Aorta (tissue), 5 donors: ENCODE results near the gene CA11. TPM values are rescaled to one million over a fixed set of nuclear protein-coding genes. Genes with fewer than 3 reads are reported as not detected.

ENCODE experiments used
- ATAC-seq: fragments of 200-7000 bp; cut with Tn5 transposase; one replicate; pipeline ENCODE4 v1.9.1; 2022; ENCODE audit warnings: moderate library complexity; ENCODE audit not compliant: low FRiP score
- DNase-seq, 2 donors: peaks; one replicate each; pipeline ENCODE4 v3.0.0-alpha.2; 2020
- H3K27ac ChIP-seq, 2 donors: one replicate each; pipeline ENCODE4 v1.5.1; 2013; ENCODE audit warnings: low read length in 2 of 2, mild to moderate bottlenecking in 2 of 2, moderate library complexity in 2 of 2, control low read depth in 1 of 2, inconsistent platforms in 1 of 2, low read depth in 1 of 2
- H3K27me3 ChIP-seq, 2 donors: one replicate each; pipeline ENCODE4 v1.6.1; 2013; ENCODE audit warnings: control low read depth in 1 of 2, low read length in 1 of 2, mild to moderate bottlenecking in 1 of 2, moderate library complexity in 1 of 2; ENCODE audit not compliant: insufficient read depth in 2 of 2, control insufficient read depth in 1 of 2
- H3K36me3 ChIP-seq, 2 donors: one replicate each; pipeline ENCODE4 v1.6.1; 2013; ENCODE audit warnings: control low read depth in 1 of 2, low read length in 1 of 2, mild to moderate bottlenecking in 1 of 2; ENCODE audit not compliant: insufficient read depth in 2 of 2, control insufficient read depth in 1 of 2
- H3K4me1 ChIP-seq, 2 donors: one replicate each; pipeline ENCODE4 v1.6.1; 2013; ENCODE audit warnings: low read length in 2 of 2, control low read depth in 1 of 2, mild to moderate bottlenecking in 1 of 2, moderate library complexity in 1 of 2; ENCODE audit not compliant: insufficient read depth in 2 of 2, control insufficient read depth in 1 of 2
- H3K4me3 ChIP-seq, 2 donors: one replicate each; pipeline ENCODE4 v1.5.1; 2013; ENCODE audit warnings: low read length in 2 of 2, control low read depth in 1 of 2, mild to moderate bottlenecking in 1 of 2
- H3K9me3 ChIP-seq: one replicate; pipeline ENCODE4 v1.6.1; 2013; ENCODE audit warnings: mild to moderate bottlenecking, low read length; ENCODE audit not compliant: control insufficient read depth
- WGBS, 2 donors: extraction: QIAGEN DNeasy Blood & Tissue Kit; methylation state at CpG; one replicate each; pipeline ENCODE4 v1.1.7; 2013; 5-methylcytosine and 5-hydroxymethylcytosine counted together
- intact Hi-C, 2 donors: fragments of 100-400 bp; cut with DNase I; formaldehyde crosslinking; loops; one replicate each; pipeline versions ENCODE4 v1.14.2 to v1.15.0; 2022
- polyA plus RNA-seq, 2 donors: library from polyadenylated mRNA; stranded (reverse); fragments of 200-250 nt; gene quantifications; one replicate each; pipeline ENCODE4 v1.2.3, GENCODE V29; 2013
- total RNA-seq, 2 donors: library from RNA; stranded (reverse); fragmentation: NEBNext Ultra II Directional; extraction: Animal tissue kit (Norgen Biotek cat#: 25700); gene quantifications; one replicate each; pipeline ENCODE4 v1.2.1, GENCODE V29; 2021
- donor health status: healthy with polysubstance abuse.
- donor health status: Bipolar disorder and iron deficiency.
- donor health status: DM: no; HTN: no; CAD: no.
- donor health status: DM: no; HTN: no; CAD: no.
- donor health status: DM: yes; HTN: yes; CAD: no.

The CA11 gene
- total and polyA plus RNA-seq, 4 donors: 6.4 to 59.5 (median 13.0) TPM

DNA sequence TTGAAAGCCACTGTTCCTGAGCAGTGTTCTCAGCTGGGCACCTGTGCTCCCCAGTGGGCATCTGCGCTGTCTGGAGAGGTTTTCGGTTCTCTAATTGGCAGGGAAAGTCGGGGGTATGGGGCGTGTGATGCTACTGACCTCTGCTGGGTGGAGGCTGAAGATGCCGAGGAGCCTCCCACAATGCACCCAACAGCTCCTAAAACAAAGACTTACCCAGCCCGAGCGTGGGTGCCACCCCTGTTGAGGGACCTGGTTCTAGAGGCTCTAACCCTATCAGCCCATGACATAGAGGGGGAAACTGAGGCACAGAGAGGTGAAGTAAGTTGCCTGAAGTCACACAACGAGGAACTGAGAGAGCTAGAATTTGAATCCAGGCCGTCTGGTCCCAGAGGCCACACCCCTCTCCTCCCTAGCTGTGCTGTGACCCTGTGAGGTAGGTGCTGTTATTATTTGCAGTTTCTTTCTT lies 37.2 kb downstream of the CA11 start:
- intact Hi-C loops: no loop called here
- Histone ChIP-seq H3K36me3 (no peaks in the 10 kb centered on the region), H3K9me3 (no peaks in the 10 kb centered on the region), H3K4me1 (no peaks in the 10 kb centered on the region), H3K4me3 (no peak overlapping the region), H3K27me3 (no peaks in the 10 kb centered on the region), H3K27ac (no peak overlapping the region)
- DNase-seq (no peak), ATAC-seq (no peak)
- 30 to 34% methylated on average over 9 of the region's 9 CpGs for WGBS, 2 donors

DNA sequence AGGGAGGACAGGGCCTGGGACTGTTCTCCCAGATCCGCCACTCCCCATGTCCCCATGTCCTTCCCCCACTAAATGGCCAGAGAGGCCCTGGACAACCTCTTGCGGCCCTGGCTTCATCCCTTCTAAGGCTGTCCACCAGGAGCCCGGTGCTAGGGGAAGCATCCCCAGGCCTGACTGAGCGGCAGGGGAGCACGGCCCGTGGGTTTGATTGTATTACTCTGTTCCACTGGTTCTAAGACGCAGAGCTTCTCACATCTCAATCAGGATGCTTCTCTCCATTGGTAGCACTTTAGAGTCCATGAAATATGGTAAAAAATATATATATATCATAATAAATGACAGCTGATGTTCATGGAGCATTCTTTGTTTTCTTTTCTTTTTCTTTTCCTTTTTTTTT lies 38.6 kb downstream of the CA11 start:
- Histone ChIP-seq H3K4me3 (no peak overlapping the region), H3K9me3 (no peaks in the 10 kb centered on the region), H3K27ac (no peak overlapping the region), H3K36me3 (no peaks in the 10 kb centered on the region), H3K27me3 (no peaks in the 10 kb centered on the region), H3K4me1 (no peaks in the 10 kb centered on the region)
- 73 to 86% methylated on average over 7 of the region's 7 CpGs for WGBS, 2 donors
- intact Hi-C loops: no loop called here
- ATAC-seq (no peak), DNase-seq (no peak)

DNA sequence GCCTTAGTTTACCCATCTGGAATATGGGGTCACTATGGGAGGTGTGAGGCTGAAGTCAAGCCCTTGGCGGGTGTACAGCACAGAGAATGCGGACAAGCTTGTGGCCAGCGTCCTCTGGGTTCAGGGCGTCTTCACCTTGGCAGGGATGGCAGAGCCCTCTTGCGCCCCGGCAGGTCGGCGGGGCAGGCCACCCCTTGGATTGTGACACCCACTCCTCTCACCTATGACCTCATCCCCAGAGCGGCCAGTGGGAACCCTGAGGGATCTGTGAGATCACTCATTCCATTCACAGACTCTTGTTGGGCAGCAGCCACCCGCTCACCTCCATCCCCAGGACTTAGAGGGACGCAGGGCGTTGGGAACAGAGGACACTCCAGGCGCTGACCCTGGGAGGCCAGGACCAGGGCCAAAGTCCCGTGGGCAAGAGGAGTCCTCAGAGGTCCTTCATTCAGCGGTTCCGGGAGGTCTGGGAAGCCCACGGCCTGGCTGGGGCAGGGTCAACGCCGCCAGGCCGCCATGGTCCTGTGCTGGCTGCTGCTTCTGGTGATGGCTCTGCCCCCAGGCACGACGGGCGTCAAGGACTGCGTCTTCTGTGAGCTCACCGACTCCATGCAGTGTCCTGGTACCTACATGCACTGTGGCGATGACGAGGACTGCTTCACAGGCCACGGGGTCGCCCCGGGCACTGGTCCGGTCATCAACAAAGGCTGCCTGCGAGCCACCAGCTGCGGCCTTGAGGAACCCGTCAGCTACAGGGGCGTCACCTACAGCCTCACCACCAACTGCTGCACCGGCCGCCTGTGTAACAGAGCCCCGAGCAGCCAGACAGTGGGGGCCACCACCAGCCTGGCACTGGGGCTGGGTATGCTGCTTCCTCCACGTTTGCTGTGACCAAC lies 39.3 kb downstream of the CA11 start, which contains the start of gene SPACA4:
Gene SPACA4, plus strand, starts transcription at position 280 of the 896 bp plus-strand sequence. Its CDS starts 237 bp downstream, at position 517.
- H3K27ac ChIP-seq: no peak within 1 kb of the TSS
- whole genome bisulfite sequencing, 2 donors: 88 to 90% methylated on average over 39 of the region's 39 CpGs
- intact Hi-C loops: no loop called here
- H3K36me3 ChIP-seq: no peaks in the 10 kb centered on the region
- H3K4me3 ChIP-seq: no peak within 1 kb of the TSS
- no peaks in the 10 kb centered on the region for H3K27me3 ChIP-seq
- no peak for DNase-seq
- H3K9me3 ChIP-seq: no peaks in the 10 kb centered on the region
- ATAC-seq: peak; percentile 10
- H3K4me1 ChIP-seq: no peaks in the 10 kb centered on the region

DNA sequence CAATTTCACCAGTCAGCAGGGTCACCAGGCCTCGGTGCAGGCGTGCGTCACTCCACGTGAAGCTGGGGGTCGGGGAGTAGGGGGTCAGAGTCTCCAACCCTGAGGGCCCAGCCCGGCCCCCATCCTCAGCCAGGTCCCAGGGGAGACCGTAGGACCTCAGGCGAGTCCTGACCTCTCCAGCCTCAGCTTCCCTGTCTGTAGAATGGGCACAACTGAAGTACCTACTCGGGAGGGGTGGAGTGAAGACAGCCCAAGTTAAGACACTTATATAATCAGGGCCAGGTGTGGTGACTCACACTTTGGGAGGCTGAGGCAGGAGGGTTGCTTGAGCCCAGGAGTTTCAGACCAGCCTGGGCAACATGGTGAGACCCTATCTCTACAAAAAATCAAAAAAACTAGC lies 42.1 kb downstream of the CA11 start:
- Histone ChIP-seq H3K4me1 (no peaks in the 10 kb centered on the region), H3K27me3 (no peaks in the 10 kb centered on the region), H3K27ac (no peak overlapping the region), H3K4me3 (no peak overlapping the region), H3K36me3 (no peaks in the 10 kb centered on the region), H3K9me3 (no peaks in the 10 kb centered on the region)
- WGBS, 2 donors: 90 to 95% methylated on average over 9 of the region's 9 CpGs
- no peak for DNase-seq
- intact Hi-C loops: no loop called here
- no peak for ATAC-seq

- 88 to 92% methylated on average over 39 of the region's 39 CpGs for WGBS, 2 donors
- Histone ChIP-seq H3K36me3 (no peaks in the 10 kb centered on the region), H3K27ac (no peak overlapping the region), H3K4me1 (no peaks in the 10 kb centered on the region), H3K4me3 (no peak overlapping the region), H3K9me3 (no peaks in the 10 kb centered on the region), H3K27me3 (no peaks in the 10 kb centered on the region)
- DNase-seq (no peak), ATAC-seq (no peak)
- intact Hi-C loops: no loop called here
Observed at GRCh38 chr19:48603449-48603848, 42.5 kb downstream of the CA11 start.

DNA sequence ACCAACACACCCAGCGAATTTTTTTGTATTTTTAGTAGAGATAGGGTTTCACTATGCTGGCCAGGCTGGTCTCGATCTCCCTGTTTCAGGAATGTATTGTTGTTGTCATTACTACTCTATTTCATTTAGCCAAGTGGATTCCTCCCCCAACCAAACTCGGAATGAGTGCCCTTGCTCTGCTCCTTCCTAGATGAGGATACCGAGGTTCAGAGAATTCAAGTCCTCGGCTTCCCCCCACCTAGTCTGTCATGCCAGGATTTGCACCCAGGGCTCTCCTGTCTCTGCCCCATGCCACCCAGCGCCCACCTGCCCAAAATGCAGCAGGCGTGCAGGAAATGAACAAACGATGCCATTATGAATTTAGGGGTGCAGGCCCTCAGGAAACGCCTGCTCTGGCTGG lies 43.0 kb downstream of the CA11 start:
- Histone ChIP-seq H3K4me3 (no peak overlapping the region), H3K36me3 (no peaks in the 10 kb centered on the region), H3K27ac (no peak overlapping the region), H3K4me1 (no peaks in the 10 kb centered on the region), H3K27me3 (no peaks in the 10 kb centered on the region), H3K9me3 (no peaks in the 10 kb centered on the region)
- ATAC-seq (no peak), DNase-seq (no peak)
- 79 to 84% methylated on average over 9 of the region's 9 CpGs for WGBS, 2 donors
- intact Hi-C loops: no loop called here

DNA sequence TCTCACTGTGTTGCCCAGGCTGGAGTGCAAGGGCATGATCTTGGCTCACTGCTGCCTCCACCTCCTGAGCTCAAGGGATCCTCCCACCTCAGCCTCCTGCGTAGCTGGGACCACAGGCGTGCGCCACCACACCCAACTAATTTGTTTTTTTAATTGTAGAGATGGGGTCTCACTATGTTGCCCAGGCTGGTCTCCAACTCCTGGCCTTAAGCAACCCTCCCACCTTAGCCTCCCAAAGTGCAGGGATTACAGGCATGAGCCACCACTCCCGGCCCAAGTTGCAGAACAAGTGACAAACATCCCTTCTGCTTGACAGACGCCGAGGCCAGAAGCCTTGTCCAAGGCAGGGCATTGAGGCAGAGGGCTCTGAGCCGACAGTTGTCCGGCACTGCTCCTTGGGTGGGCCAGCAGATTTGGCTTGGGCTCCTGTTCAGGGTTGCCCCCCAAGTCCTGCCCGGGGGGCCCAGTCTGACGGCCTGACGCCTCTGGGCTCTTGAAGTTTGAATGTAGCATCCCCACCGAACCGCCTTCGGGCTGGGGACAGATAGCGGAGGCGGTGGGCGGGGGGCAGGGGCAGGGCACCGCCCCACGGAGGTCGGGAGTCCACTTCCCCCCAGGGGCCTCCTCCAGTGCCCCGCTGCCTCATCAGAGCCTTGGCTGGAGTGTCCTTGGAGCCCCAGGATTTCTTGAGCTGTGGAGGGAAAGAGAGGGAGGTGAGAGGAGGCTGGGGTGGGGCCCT lies 45.1 kb downstream of the CA11 start:
- intact Hi-C loops: no loop called here
- Histone ChIP-seq H3K27me3 (no peaks in the 10 kb centered on the region), H3K4me3 (no peak overlapping the region), H3K9me3 (no peaks in the 10 kb centered on the region), H3K36me3 (no peaks in the 10 kb centered on the region), H3K27ac (no peak overlapping the region), H3K4me1 (no peaks in the 10 kb centered on the region)
- ATAC-seq (no peak), DNase-seq (no peak)
- 84 to 87% methylated on average over 21 of the region's 21 CpGs for WGBS, 2 donors

GRCh38 chr19:48598996-48599700 lies 46.8 kb downstream of the CA11 start:
- H3K9me3 ChIP-seq: no peaks in the 10 kb centered on the region
- no peaks in the 10 kb centered on the region for H3K27me3 ChIP-seq
- DNase-seq (no peak), ATAC-seq (no peak)
- H3K27ac ChIP-seq: no peak overlapping the region
- no peak overlapping the region for H3K4me3 ChIP-seq
- 68 to 69% methylated on average over 30 of the region's 30 CpGs for WGBS, 2 donors
- H3K36me3 ChIP-seq: no peaks in the 10 kb centered on the region
- intact Hi-C loops: no loop called here
- no peaks in the 10 kb centered on the region for H3K4me1 ChIP-seq
